ENCODE measurements around the gene PLCB4.

Gene PLCB4

DNA sequence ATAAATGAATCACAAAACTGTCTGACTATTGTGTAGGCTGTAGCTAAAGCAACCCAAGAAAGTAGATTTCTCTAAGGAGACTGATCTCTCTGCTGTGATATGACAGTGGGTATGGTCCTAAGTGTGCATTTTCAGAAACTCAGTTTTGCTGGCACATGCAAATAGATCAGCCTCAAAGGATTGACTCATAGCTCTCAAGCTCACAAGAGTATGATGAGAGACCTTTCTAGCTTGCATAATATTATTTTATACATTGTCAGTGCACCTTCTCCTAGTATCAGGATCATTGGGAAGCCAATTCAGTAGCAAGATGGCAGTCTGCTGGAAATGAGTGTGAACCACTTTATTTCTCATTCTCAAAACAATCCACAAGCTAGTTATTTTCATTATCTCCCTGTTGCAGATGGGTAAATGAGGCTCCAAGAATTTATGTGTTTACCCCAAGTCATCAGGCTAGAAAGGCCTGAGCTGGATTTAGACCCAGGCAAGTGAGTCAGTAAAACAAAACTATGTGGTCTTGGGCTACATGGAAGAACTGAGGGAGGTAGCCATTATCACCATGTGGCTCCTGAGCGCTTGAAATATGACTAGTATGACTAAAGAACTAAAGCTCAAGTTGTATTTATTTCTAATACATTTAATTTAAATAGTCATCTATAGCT is 27.9 kb upstream of the PLCB4 start:
- no peak for TF ChIP-seq POLR2AphosphoS5 (IDR thresholded peaks at IDR 0.05; ENCODE audit: low read depth, low read length)

- no peak for TF ChIP-seq FOXP2 (optimal IDR thresholded peaks at IDR 0.05; ENCODE audit: borderline replicate concordance, extremely low read depth, extremely low read length, insufficient read depth)
- no peak for TF ChIP-seq POLR2AphosphoS5 (IDR thresholded peaks at IDR 0.05; ENCODE audit: low read depth, low read length)
- no peak for TF ChIP-seq SIN3A (IDR thresholded peaks at IDR 0.05; ENCODE audit: borderline replicate concordance, insufficient read depth, low read length)
- TF ChIP-seq, protein P1, sequence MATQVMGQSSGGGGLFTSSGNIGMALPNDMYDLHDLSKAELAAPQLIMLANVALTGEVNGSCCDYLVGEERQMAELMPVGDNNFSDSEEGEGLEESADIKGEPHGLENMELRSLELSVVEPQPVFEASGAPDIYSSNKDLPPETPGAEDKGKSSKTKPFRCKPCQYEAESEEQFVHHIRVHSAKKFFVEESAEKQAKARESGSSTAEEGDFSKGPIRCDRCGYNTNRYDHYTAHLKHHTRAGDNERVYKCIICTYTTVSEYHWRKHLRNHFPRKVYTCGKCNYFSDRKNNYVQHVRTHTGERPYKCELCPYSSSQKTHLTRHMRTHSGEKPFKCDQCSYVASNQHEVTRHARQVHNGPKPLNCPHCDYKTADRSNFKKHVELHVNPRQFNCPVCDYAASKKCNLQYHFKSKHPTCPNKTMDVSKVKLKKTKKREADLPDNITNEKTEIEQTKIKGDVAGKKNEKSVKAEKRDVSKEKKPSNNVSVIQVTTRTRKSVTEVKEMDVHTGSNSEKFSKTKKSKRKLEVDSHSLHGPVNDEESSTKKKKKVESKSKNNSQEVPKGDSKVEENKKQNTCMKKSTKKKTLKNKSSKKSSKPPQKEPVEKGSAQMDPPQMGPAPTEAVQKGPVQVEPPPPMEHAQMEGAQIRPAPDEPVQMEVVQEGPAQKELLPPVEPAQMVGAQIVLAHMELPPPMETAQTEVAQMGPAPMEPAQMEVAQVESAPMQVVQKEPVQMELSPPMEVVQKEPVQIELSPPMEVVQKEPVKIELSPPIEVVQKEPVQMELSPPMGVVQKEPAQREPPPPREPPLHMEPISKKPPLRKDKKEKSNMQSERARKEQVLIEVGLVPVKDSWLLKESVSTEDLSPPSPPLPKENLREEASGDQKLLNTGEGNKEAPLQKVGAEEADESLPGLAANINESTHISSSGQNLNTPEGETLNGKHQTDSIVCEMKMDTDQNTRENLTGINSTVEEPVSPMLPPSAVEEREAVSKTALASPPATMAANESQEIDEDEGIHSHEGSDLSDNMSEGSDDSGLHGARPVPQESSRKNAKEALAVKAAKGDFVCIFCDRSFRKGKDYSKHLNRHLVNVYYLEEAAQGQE (IDR thresholded peaks at IDR 0.05; ENCODE audit: insufficient read depth in 1 of 2, low read depth in 2 of 2, low read length in 2 of 2), result no peak
- TF ChIP-seq TAF1 (IDR thresholded peaks at IDR 0.05; ENCODE audit: borderline replicate concordance, insufficient read depth, low read length), result no peak
These were observed 25.5 kb upstream of the PLCB4 start for GRCh38 chr20:9043364-9043763.

GRCh38 chr20:9051508-9051907 is 17.4 kb upstream of the PLCB4 start:
- TF ChIP-seq SIN3A (IDR thresholded peaks at IDR 0.05; ENCODE audit: borderline replicate concordance, insufficient read depth, low read length), result peak; percentile 33; the same call in 1 of the 2 replicates
- no peak for TF ChIP-seq FOXP2 (optimal IDR thresholded peaks at IDR 0.05; ENCODE audit: borderline replicate concordance, extremely low read depth, extremely low read length, insufficient read depth)
- TF ChIP-seq, protein P1 (IDR thresholded peaks at IDR 0.05; ENCODE audit: insufficient read depth in 1 of 2, low read depth in 2 of 2, low read length in 2 of 2), result no peak

- TF ChIP-seq SIN3A (IDR thresholded peaks at IDR 0.05; ENCODE audit: borderline replicate concordance, insufficient read depth, low read length), result no peak
- no peak for TF ChIP-seq FOXP2 (optimal IDR thresholded peaks at IDR 0.05; ENCODE audit: borderline replicate concordance, extremely low read depth, extremely low read length, insufficient read depth)
- no peak for TF ChIP-seq TAF1 (IDR thresholded peaks at IDR 0.05; ENCODE audit: borderline replicate concordance, insufficient read depth, low read length)
- no peak for TF ChIP-seq POLR2AphosphoS5 (IDR thresholded peaks at IDR 0.05; ENCODE audit: low read depth, low read length)
- TF ChIP-seq, protein P1 (IDR thresholded peaks at IDR 0.05; ENCODE audit: insufficient read depth in 1 of 2, low read depth in 2 of 2, low read length in 2 of 2), result no peak
These were observed 16.8 kb upstream of the PLCB4 start for GRCh38 chr20:9052136-9052535.

- TF ChIP-seq, protein P1 (IDR thresholded peaks at IDR 0.05; ENCODE audit: insufficient read depth in 1 of 2, low read depth in 2 of 2, low read length in 2 of 2), result no peak
- TF ChIP-seq SIN3A (IDR thresholded peaks at IDR 0.05; ENCODE audit: borderline replicate concordance, insufficient read depth, low read length) (no peak), TAF1 (IDR thresholded peaks at IDR 0.05; ENCODE audit: borderline replicate concordance, insufficient read depth, low read length) (no peak), POLR2AphosphoS5 (IDR thresholded peaks at IDR 0.05; ENCODE audit: low read depth, low read length) (no peak), FOXP2 (optimal IDR thresholded peaks at IDR 0.05; ENCODE audit: borderline replicate concordance, extremely low read depth, extremely low read length, insufficient read depth) (no peak)
These were observed 15.8 kb upstream of the PLCB4 start for GRCh38 chr20:9053108-9053507.

All from PFSK-1 (cell line).